H1 (cell line): ENCODE data around the gene PERCC1. TPM values are rescaled to one million over a fixed set of nuclear protein-coding genes. Genes with fewer than 3 reads are reported as not detected.

Experiments used
- CBX8 ChIP-seq: fragments of 300-800, 300-1000 bp; sonication (generic); IDR thresholded peaks from 2 replicates; pipeline ENCODE4 v1.7.1; 2016; ENCODE audit warnings: low read depth, low read length, borderline replicate concordance
- CHD1 ChIP-seq: IDR thresholded peaks from 2 replicates; pipeline ENCODE4 v1.6.1; 2012; ENCODE audit warnings: low read depth, low read length, improper control_type of control experiment
- CTCF ChIP-seq, 3 experiments: IDR thresholded peaks; 1 replicate in 2 of 3; 2 replicates in 1 of 3; pipeline versions ENCODE4 v1.5.1 to v1.6.1; 2011; ENCODE audit warnings: low read length in 3 of 3, mild to moderate bottlenecking in 3 of 3, inconsistent platforms in 2 of 3, low read depth in 1 of 3, moderate library complexity in 1 of 3; ENCODE audit not compliant: insufficient read depth in 1 of 3; ENCODE audit errors: control extremely low read depth in 1 of 3
- POLR2A ChIP-seq, 2 experiments: IDR thresholded peaks; 1 replicate in 1 of 2; 2 replicates in 1 of 2; pipeline ENCODE4 v1.6.1; 2011; ENCODE audit warnings: low read depth in 2 of 2, low read length in 2 of 2, mild to moderate bottlenecking in 2 of 2; ENCODE audit errors: control extremely low read depth in 1 of 2
- polyA plus RNA-seq, 7 experiments: library from polyadenylated mRNA; depleted of rRNA in 3 of 7; stranded (reverse) in 5 of 7; unstranded in 2 of 7; fragments of >200 nt in 5 of 7; fragments of 200-250 nt in 2 of 7; gene quantifications; 1 replicate in 5 of 7; 2 replicates in 1 of 7; 4 replicates in 1 of 7; pipeline versions ENCODE4 v1.2.1 to v1.2.3, GENCODE V29; 2011 to 2013; ENCODE audit warnings: missing spikeins in 2 of 7, mixed read lengths in 2 of 7
- total RNA-seq: library from RNA; stranded (reverse); fragmentation: NEBNext Ultra II Directional; extraction: Animal tissue kit (Norgen Biotek cat#: 25700); gene quantifications from 2 replicates; pipeline ENCODE4 v1.2.1, GENCODE V29; 2021

PERCC1 gene
- total and polyA plus RNA-seq, 2 of the 8 experiments (the other 6 are each of a cell fraction or from before 2014, with no cell fraction given): not detected

GRCh38 chr16:1471569-1472194 lies 40.8 kb downstream of the PERCC1 start (continued):
- TF ChIP-seq CBX8 (no peak), POLR2A (IDR thresholded peaks at IDR 0.05; ENCODE audit: control extremely low read depth in 1 of 2, low read depth in 2 of 2, low read length in 2 of 2) (no peak), CHD1 (no peak), CTCF (IDR thresholded peaks at IDR 0.05; ENCODE audit: control extremely low read depth in 1 of 3, insufficient read depth in 1 of 3, low read depth in 1 of 3, low read length in 3 of 3) (no peak)
- TF ChIP-seq, all 59 proteins: peak for 0
